Neuronal stem cell (in vitro differentiated cells): ENCODE measurements around the gene PHAF1.
A peak's percentile ranks its signal among the peaks of the same experiment; 100 is the strongest.

Experiments used
- DNase-seq: peaks from one replicate; pipeline ENCODE4 v3.0.0-alpha.2; 2013; ENCODE audit warnings: low spot score
- H2AFZ ChIP-seq: one replicate; pipeline ENCODE4 v1.6.1; 2013; ENCODE audit warnings: mild to moderate bottlenecking, low read length, inconsistent platforms
- H2AK5ac ChIP-seq: 2 replicates; pipeline ENCODE4 v1.6.1; 2013; ENCODE audit warnings: low read depth, mild to moderate bottlenecking, inconsistent platforms, low read length, moderate library complexity, mixed read lengths
- H2BK120ac ChIP-seq: 2 replicates; pipeline ENCODE4 v1.6.1; 2013; ENCODE audit warnings: low read depth, mild to moderate bottlenecking, inconsistent platforms, low read length, moderate library complexity, mixed read lengths
- H2BK12ac ChIP-seq: one replicate; pipeline ENCODE4 v1.6.1; 2013; ENCODE audit warnings: low read length, inconsistent platforms
- H2BK15ac ChIP-seq: 2 replicates; pipeline ENCODE4 v1.6.1; 2013; ENCODE audit warnings: mild to moderate bottlenecking, low read length, inconsistent platforms, mixed read lengths
- H2BK5ac ChIP-seq: one replicate; pipeline ENCODE4 v1.6.1; 2013; ENCODE audit warnings: inconsistent platforms, mild to moderate bottlenecking, low read length, moderate library complexity
- H3K14ac ChIP-seq: one replicate; pipeline ENCODE4 v1.6.1; 2013; ENCODE audit warnings: low read length, inconsistent platforms
- H3K18ac ChIP-seq: 2 replicates; pipeline ENCODE4 v1.6.1; 2013; ENCODE audit warnings: low read length, inconsistent platforms
- H3K23ac ChIP-seq: 2 replicates; pipeline ENCODE4 v1.6.1; 2013; ENCODE audit warnings: low read depth, mild to moderate bottlenecking, mixed read lengths, low read length, inconsistent platforms; ENCODE audit not compliant: poor library complexity
- H3K27ac ChIP-seq: replicated peaks from 3 replicates; pipeline ENCODE4 v1.5.1; 2013; ENCODE audit warnings: low read length, inconsistent platforms
- H3K27me3 ChIP-seq, 3 experiments: 2 replicates each; pipeline ENCODE4 v1.6.1; 2013; ENCODE audit warnings: low read length in 3 of 3, mild to moderate bottlenecking in 2 of 3, inconsistent platforms in 1 of 3, low read depth in 1 of 3, mixed read lengths in 1 of 3, moderate library complexity in 1 of 3; ENCODE audit not compliant: control insufficient read depth in 3 of 3, insufficient read depth in 3 of 3
- H3K36me3 ChIP-seq, 2 donors: replicated peaks in 1 of 2; 2 replicates each; pipeline ENCODE4 v1.6.1; 2013; ENCODE audit warnings: low read length in 2 of 2; ENCODE audit not compliant: control insufficient read depth in 2 of 2, insufficient read depth in 2 of 2
- H3K4ac ChIP-seq: 2 replicates; pipeline ENCODE4 v1.6.1; 2013; ENCODE audit warnings: inconsistent platforms, mild to moderate bottlenecking, low read length, moderate library complexity
- H3K4me1 ChIP-seq, 2 donors: 1 replicate in 1 of 2; 2 replicates in 1 of 2; pipeline ENCODE4 v1.6.1; 2013; ENCODE audit warnings: low read length in 2 of 2, low read depth in 1 of 2; ENCODE audit not compliant: control insufficient read depth in 2 of 2, insufficient read depth in 1 of 2
- H3K4me2 ChIP-seq: one replicate; pipeline ENCODE4 v1.6.1; 2013; ENCODE audit warnings: mild to moderate bottlenecking, low read length, inconsistent platforms; ENCODE audit not compliant: insufficient read depth, poor library complexity, severe bottlenecking
- H3K4me3 ChIP-seq, 2 donors: 2 replicates each; pipeline ENCODE4 v1.5.1; 2013; ENCODE audit warnings: low read length in 2 of 2, mild to moderate bottlenecking in 2 of 2, inconsistent platforms in 1 of 2, moderate library complexity in 1 of 2
- H3K79me1 ChIP-seq: one replicate; pipeline ENCODE4 v1.6.1; 2013; ENCODE audit warnings: low read depth, mild to moderate bottlenecking, inconsistent platforms, low read length, moderate library complexity
- H3K9ac ChIP-seq: one replicate; pipeline ENCODE4 v1.6.1; 2013; ENCODE audit warnings: mild to moderate bottlenecking, low read depth, low read length, inconsistent platforms; ENCODE audit not compliant: poor library complexity
- H3K9me3 ChIP-seq, 2 donors: replicated peaks in 1 of 2; 2 replicates each; pipeline versions ENCODE3 to v1.6.1; 2013; ENCODE audit warnings: low read length in 2 of 2, mild to moderate bottlenecking in 2 of 2, inconsistent platforms in 1 of 2, low read depth in 1 of 2, mixed read lengths in 1 of 2, moderate library complexity in 1 of 2; ENCODE audit not compliant: control insufficient read depth in 2 of 2, insufficient read depth in 1 of 2
- H4K8ac ChIP-seq: one replicate; pipeline ENCODE4 v1.6.1; 2013; ENCODE audit warnings: low read depth, mild to moderate bottlenecking, inconsistent platforms, low read length, moderate library complexity
- H4K91ac ChIP-seq: one replicate; pipeline ENCODE4 v1.6.1; 2013; ENCODE audit warnings: low read length, low read depth, mild to moderate bottlenecking, inconsistent platforms; ENCODE audit not compliant: poor library complexity
- WGBS, 2 donors: extraction: QIAGEN DNeasy Blood & Tissue Kit; methylation state at CpG; one replicate each; pipeline ENCODE4 v1.1.7; 2013; ENCODE audit warnings: missing lambda C conversion rate in 2 of 2, mixed read lengths in 1 of 2; ENCODE audit not compliant: insufficient read length in 2 of 2, insufficient replicate concordance in 1 of 2; ENCODE audit errors: extremely low coverage in 2 of 2; 5-methylcytosine and 5-hydroxymethylcytosine counted together

The PHAF1 gene

DNA sequence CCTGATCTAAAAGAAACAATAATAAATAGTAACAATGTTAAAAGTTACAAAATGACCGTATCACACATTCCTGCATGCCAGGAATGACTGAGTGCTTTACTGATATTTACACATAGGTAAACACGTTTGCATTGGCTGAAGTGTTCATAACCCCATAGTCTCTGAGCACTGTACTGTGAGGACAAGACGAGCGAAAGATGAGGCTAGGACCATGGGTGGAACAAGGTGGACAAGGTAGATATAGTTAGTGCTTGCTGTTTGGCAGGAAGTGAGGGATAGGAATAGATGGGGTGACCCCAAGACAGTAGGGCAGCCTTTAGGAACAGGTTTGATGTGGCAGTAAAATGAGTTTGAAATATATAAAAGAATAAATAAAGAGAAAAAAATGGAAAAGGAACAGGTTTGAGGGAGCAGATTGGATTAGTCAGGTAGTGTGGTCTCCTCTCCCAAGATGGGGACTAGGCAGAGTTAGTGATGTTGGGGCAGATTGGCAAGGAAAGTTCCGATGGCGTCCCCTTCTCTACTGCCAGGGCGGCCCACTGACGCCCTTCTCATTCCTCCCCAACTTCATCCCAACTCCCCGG is 81.8 kb downstream of the PHAF1 start:
- Histone ChIP-seq H3K9me3 (no peaks in the 10 kb centered on the region), H4K8ac (no peak overlapping the region), H3K23ac (peak overlapping the region; percentile 94), H3K27me3 (peaks cover 0 to 5% (median 0%) of the 10 kb centered on the region in 3 experiments), H3K4me2 (peak overlapping the region; percentile 34), H3K9ac (no peak overlapping the region), H2BK5ac (no peak overlapping the region), H3K4ac (no peak overlapping the region), H3K14ac (no peak overlapping the region), H2AFZ (peak overlapping the region; percentile 78), H3K4me3 (peak overlapping the region in 1 of 2 donors; percentile 99), H4K91ac (no peak overlapping the region), H3K79me1 (peaks cover 9% of the 10 kb centered on the region), H2BK15ac (no peak overlapping the region), H2BK120ac (no peak overlapping the region), H3K4me1 (peaks cover 16 to 20% of the 10 kb centered on the region in 2 donors), H2AK5ac (no peak overlapping the region), H3K27ac (no peak overlapping the region), H3K36me3 (peaks cover 30 to 34% of the 10 kb centered on the region in 2 donors), H2BK12ac (no peak overlapping the region), H3K18ac (no peak overlapping the region)
- WGBS, 2 donors = no CpG with 5 or more reads among the region's 9 CpGs
- no peak for DNase-seq

DNA sequence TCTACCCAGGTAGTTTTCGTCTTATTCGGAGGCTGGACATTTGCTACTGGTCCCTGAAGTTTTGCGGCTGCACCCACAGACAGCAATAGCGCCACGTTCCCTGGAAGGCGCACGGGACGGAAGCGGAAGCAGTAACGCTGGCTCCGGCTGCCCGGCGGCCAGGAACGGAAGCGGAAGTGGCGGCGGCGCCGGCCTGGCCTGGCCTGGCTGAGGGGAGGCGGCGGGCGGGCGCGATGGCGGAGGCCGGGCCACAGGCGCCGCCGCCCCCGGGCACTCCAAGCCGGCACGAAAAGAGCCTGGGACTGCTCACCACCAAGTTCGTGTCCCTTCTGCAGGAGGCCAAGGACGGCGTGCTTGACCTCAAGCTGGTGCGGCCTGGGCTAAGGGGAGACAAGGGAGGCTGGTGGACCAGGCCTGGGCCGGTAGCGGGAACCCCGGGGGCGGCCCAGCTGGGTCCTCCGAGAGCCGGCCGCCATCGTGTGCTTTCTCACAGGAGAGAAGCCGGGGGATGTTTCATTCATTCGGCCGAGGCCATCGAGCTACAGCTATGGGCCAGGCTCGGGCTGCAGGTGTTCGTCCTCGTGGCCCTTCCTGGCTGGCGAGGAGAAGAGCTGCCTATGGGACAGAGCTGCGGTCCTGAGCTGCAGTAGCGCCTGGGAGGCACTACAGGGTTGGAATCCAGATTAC is 82.4 kb downstream of the PHAF1 start, which contains the start of gene E2F4:
TSS of gene E2F4 (plus strand) at position 161 of the 687 bp plus-strand sequence. CDS start at position 234, 73 bp downstream.
- Histone ChIP-seq H3K23ac (peak within 1 kb of the TSS; percentile 94), H3K79me1 (peaks cover 9% of the 10 kb centered on the region), H3K4me3 (peak within 1 kb of the TSS; percentile 95 to 99), H3K4me1 (peaks cover 11 to 20% of the 10 kb centered on the region in 2 donors), H2BK120ac (no peak within 1 kb of the TSS), H3K27ac (no peak within 1 kb of the TSS), H4K91ac (no peak within 1 kb of the TSS), H3K18ac (peak within 1 kb of the TSS; percentile 94), H3K14ac (peak within 1 kb of the TSS; percentile 90), H3K9ac (peak within 1 kb of the TSS; percentile 100), H2BK15ac (peak within 1 kb of the TSS; percentile 19), H2AFZ (peak within 1 kb of the TSS; percentile 78), H3K27me3 (peaks cover 0 to under 1% (median 0%) of the 10 kb centered on the region in 3 experiments), H2AK5ac (peak within 1 kb of the TSS; percentile 99), H3K36me3 (peaks cover 35 to 41% of the 10 kb centered on the region in 2 donors), H4K8ac (no peak within 1 kb of the TSS), H2BK5ac (peak within 1 kb of the TSS; percentile 79), H2BK12ac (no peak within 1 kb of the TSS), H3K9me3 (no peaks in the 10 kb centered on the region), H3K4me2 (peak within 1 kb of the TSS; percentile 88), H3K4ac (no peak within 1 kb of the TSS)
- peak; percentile 81 for DNase-seq
- WGBS, 2 donors = no CpG with 5 or more reads among the region's 54 CpGs

DNA sequence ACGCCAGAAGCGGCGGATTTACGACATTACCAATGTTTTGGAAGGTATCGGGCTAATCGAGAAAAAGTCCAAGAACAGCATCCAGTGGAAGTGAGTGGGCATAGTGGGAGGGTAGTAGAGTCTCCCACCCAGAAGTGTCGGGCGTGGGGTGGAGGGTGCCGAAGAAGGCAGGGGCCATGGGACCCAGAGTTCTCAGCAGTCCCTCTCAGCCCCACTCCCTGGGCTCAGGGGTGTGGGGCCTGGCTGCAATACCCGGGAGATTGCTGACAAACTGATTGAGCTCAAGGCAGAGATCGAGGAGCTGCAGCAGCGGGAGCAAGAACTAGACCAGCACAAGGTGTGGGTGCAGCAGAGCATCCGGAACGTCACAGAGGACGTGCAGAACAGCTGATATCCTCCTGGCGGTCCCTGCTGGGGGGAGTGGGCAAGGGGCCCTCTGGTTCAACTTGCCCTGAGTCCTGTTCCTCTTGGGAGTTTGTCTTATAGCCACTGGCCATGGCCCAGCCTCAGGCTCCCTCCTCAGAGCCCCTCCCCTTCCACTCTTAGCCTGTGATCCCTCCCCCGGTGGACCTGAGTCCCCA is 83.1 kb downstream of the PHAF1 start:
- H2BK15ac ChIP-seq = no peak overlapping the region
- H3K23ac ChIP-seq = peak overlapping the region; percentile 94
- peaks cover 11 to 20% of the 10 kb centered on the region in 2 donors for H3K4me1 ChIP-seq
- peak overlapping the region; percentile 99 for H2AK5ac ChIP-seq
- no CpG with 5 or more reads among the region's 17 CpGs for WGBS, 2 donors
- H3K27me3 ChIP-seq = no peaks in the 10 kb centered on the region
- peak overlapping the region; percentile 100 for H3K9ac ChIP-seq
- no peak overlapping the region for H2AFZ ChIP-seq
- H3K4me3 ChIP-seq = peak overlapping the region; percentile 95 to 99
- H3K27ac ChIP-seq = no peak overlapping the region
- DNase-seq = no peak
- H2BK12ac ChIP-seq = no peak overlapping the region
- no peak overlapping the region for H3K4ac ChIP-seq
- H3K79me1 ChIP-seq = peaks cover 8% of the 10 kb centered on the region
- H2BK5ac ChIP-seq = peak overlapping the region; percentile 79
- H4K91ac ChIP-seq = no peak overlapping the region
- peak overlapping the region; percentile 88 for H3K4me2 ChIP-seq
- peaks cover 42 to 48% of the 10 kb centered on the region in 2 donors for H3K36me3 ChIP-seq
- no peak overlapping the region for H3K18ac ChIP-seq
- H2BK120ac ChIP-seq = no peak overlapping the region
- no peaks in the 10 kb centered on the region for H3K9me3 ChIP-seq
- no peak overlapping the region for H4K8ac ChIP-seq
- peak overlapping the region; percentile 90 for H3K14ac ChIP-seq

DNA sequence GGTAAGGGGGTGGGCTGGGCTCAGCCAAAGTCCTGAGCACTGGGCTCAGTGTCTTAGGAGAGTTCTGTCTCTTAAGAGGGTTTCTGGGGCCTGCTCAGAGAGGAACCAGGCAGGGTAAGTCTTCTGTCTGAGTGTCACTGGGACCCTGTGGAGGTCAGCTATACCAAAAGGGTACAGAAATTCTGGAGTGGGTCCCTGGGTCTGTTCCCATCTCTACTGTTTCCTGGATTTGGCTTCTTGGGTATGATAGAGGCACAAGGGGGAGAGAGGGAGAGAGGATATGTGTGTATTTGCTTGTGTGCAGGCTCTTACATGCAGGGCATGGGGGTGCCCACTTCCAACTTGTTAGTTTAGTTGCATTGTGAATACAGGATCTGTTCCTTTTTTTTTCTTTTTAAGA is 83.8 kb downstream of the PHAF1 start:
- DNase-seq = no peak

More for the DNA sequence above, 83.8 kb downstream of the PHAF1 start:
- Histone ChIP-seq H2AK5ac (no peak overlapping the region), H3K9me3 (no peaks in the 10 kb centered on the region), H4K8ac (no peak overlapping the region), H3K27ac (no peak overlapping the region), H3K23ac (no peak overlapping the region), H3K4me1 (peaks cover 11 to 20% of the 10 kb centered on the region in 2 donors), H2BK120ac (no peak overlapping the region), H3K27me3 (no peaks in the 10 kb centered on the region), H3K18ac (no peak overlapping the region), H4K91ac (no peak overlapping the region), H3K4ac (no peak overlapping the region), H3K36me3 (peaks cover 47 to 55% of the 10 kb centered on the region in 2 donors), H2BK15ac (no peak overlapping the region), H3K79me1 (peaks cover 8% of the 10 kb centered on the region), H2BK12ac (no peak overlapping the region), H3K4me3 (peak overlapping the region in 1 of 2 donors; percentile 99), H2BK5ac (no peak overlapping the region), H2AFZ (no peak overlapping the region), H3K14ac (no peak overlapping the region), H3K4me2 (no peak overlapping the region), H3K9ac (no peak overlapping the region)
